Globus pallidus (tissue), 1 donor: ENCODE measurements around the gene LHFPL3.

Experiments
- DNase-seq: peaks from one replicate; pipeline ENCODE4 v3.0.0-alpha.2; 2015; ENCODE audit warnings: low spot score

Gene LHFPL3

DNA sequence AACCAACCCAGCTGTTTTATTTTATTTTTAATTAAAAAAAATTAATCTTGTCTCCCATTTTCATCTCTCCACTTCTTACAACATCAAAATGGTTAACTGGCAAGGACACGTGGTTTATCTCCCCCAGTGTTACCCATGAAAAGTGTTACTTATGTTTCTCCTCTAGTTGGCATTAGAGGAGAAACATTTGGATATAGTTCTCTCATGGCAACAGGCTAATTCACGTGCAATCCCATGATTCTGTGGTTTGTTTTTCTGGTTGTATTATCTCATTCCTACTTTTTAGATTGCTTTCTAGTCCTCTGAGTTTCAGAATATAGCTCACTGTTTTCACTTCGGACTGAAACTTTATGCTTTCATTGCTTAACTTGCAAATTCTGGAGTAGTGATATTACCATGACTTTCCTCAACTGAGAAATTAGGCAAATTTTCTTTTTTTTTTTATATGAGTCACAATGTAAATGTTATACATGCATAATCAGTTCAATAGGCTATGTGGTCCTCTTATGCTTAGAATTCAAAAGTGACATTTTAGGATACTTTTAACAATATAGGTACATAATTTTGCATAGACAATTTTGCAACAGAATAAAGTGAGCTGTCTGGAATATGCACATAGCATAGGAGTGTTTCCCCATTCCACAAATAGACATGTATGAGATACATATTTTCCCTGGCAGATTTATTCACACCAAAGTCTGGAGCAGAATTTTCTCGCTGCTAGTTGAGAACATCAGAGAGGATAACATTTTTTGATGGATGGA, 43.0 kb downstream of the LHFPL3 start:
- no peak for DNase-seq

DNA sequence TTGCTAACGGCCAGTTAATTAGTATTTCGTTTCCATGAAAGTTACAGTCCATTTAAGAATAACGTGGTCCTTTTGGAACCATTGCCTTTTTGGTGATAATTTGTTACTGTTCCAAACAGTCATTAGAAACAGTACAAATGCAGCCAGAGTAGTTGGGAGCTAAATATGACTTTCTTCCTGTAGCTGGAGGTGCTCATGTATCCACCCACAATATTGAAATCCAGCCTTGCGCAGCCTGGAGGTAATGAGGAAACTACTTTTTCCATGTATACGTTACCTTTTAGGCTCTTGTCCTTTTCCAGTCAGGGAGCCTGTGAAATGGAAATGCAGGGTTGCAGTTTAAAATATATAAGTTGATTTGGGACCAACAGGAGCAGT, 43.6 kb downstream of the LHFPL3 start:
- DNase-seq, result no peak

GRCh38 chr7:104382616-104383015, 54.2 kb downstream of the LHFPL3 start:
- DNase-seq, result no peak

DNA sequence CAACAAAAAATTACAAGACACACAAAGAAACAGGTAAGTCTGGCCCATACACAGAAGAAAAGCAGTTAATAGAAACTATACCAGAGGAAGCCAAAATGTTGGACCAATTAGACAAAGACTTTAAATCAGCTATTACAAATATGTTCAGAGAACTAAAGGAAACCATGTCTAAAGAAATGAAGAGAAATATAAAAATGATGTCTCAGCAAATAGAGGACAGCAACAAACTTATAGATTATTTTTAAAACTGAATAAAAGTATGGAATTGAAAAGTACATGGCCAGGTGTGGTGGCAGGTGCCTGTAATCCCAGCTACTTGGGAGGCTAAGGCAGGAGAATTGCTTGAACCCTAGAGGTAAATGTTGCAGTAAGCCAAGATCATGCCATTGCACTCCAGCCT, 58.5 kb downstream of the LHFPL3 start:
- DNase-seq, result no peak

DNA sequence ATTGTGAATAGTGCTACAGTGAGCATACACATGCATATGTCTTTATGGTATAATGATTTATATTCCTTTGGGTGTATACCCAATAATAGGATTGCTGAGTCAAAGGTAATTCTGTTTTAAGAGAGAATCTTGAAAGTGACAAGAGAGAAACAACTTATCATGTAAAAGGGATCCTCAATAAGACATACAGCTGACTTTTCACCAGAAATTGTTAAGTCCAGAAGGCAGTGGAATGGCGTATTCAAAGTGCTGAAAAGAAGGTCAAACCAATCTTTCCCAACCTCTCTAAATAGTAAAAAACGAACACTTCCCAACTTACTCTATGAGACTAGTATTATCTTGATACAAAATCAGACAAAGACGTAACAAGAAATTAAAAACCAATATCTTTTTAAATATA, 59.8 kb downstream of the LHFPL3 start:
- no peak for DNase-seq

- no peak for DNase-seq
Observed at GRCh38 chr7:104395162-104395561, 66.8 kb downstream of the LHFPL3 start.

DNA sequence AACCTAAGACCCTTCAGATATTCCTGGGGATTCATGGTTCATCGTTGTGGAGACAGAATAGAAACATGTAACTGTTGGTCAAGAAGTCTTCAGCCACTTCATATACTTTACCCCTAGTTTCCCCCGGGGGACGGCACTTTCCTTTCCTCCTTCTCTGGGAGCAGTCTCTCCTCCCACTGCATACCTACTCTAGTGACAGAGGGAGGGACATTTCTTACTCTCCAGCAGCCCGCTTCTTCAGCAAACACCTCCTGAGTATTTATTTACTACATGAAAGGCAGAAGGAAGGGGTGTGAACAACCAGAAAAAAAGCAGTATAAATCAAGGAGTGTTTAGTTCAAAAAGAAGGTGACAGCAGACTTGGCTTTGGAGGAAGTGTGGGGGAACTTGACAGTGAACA, 69.0 kb downstream of the LHFPL3 start:
- no peak for DNase-seq

GRCh38 chr7:104408371-104408770, 80.0 kb downstream of the LHFPL3 start:
- DNase-seq, result no peak

DNA sequence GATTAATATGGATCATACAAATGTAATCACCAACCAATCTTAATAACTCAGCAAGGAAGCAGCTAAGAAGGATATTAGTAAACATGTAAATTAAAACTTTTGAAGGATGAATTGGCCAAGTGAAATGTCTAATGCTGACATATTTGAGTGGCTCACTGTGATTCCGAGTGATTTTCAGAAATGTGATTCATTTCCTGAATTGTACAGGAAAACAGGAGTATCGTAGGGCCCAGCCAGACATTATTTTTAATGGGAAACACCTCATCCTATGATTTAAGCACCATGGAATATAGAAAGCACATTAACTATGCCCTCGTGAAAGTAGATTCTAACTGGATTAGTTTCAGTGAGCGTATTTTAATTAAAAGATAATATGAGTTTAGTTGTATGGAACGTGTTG, 82.3 kb downstream of the LHFPL3 start:
- no peak for DNase-seq

- no peak for DNase-seq
Observed at GRCh38 chr7:104412911-104413310, 84.5 kb downstream of the LHFPL3 start.

GRCh38 chr7:104414216-104414615, 85.8 kb downstream of the LHFPL3 start:
- DNase-seq, result no peak

DNA sequence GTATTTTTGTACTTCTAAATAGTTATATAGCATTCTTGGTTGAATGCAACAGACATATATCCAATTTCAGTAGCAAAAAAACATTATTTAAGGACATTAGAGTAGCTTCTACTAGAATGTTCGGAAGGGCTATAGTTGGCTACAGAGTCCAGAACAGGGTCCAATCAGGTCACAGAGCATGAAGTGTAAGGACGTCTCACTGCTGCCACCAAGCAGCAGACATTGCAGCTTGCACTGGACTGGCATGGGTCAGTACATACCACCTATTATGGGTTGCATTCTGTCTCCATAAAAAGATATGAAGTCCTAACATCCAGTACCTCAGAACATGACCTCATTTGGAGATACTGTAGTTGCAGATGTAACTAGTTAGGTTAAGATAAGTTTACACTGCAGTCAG, 87.3 kb downstream of the LHFPL3 start:
- DNase-seq, result peak; percentile 35

- DNase-seq, result no peak
Observed at GRCh38 chr7:104416866-104417393, 88.5 kb downstream of the LHFPL3 start.

DNA sequence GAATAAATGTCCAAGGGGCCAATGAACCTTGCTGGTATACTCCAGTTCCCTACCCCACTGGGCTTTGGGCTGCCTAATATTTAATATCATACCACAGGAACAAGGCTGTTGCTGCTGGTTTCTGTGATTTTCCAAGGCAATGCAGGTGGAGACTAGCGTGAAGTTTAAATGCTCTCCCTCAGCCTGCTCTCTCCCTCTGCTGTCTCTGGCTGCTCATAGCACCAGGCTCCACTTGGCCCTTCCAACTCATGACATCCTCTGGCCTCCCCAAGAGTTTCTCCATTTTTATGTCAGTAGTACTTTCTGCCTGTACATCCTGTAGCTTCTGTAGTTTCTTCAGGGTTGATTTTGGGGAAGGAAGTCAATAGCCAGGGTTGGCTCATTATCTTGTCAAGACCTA, 103.5 kb downstream of the LHFPL3 start:
- DNase-seq, result no peak

DNA sequence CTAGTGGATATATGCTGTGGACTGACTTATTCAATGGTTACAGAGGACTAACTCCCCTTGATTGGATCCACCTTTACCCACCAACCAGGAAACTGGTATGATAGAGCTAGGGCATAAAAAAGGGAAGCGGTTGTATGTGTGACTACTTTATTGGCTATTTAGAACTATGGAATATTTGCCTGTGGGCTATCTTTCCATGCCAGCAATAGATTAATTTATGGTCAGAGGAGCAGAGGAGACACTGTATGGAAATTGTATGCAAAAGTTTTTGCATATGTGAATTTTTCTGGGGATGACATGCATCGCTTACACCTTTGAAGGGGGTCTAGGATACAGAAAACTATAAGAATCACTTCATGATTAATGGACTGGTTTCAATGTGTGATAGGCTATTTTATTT, 105.7 kb downstream of the LHFPL3 start:
- no peak for DNase-seq

DNA sequence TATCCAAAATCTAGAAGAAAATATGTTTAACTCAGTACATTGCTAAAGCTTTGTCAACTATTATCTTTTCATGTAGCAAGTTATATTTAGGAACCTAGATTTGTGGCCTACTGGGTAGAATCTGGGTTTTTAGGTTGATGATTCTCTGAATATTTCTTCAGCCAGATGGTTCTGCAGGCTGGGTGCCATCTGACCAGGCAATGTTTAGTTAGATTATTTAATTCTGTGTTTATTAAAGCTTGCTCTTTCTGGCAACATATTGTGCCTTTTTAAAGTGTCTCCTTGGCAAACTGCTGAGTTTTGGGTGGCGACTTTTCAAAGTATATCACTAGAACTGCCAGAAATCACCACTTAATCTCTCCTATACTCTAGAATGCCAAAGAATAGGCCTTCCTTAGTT, 114.1 kb downstream of the LHFPL3 start:
- DNase-seq, result no peak

DNA sequence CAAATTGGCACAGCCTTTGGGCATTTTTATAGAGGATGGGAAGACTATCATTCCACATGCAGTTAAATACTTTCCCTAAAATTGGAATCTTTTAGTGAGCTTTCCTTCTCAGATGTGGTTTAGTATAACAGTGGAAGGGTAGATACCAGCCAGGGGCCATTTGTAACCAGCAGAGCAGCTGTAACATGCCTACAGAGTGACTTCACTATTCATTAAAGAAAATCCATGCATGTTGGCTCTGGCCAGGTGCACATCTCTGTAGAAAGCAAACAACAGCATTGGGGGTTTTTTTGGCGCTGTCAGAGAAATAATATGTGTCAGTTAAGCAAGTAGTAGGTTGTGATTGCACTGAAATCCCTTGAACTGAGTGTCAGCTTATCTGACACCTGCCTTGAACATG, 115.6 kb downstream of the LHFPL3 start:
- DNase-seq, result no peak

GRCh38 chr7:104445393-104445792, 117.0 kb downstream of the LHFPL3 start:
- no peak for DNase-seq

DNA sequence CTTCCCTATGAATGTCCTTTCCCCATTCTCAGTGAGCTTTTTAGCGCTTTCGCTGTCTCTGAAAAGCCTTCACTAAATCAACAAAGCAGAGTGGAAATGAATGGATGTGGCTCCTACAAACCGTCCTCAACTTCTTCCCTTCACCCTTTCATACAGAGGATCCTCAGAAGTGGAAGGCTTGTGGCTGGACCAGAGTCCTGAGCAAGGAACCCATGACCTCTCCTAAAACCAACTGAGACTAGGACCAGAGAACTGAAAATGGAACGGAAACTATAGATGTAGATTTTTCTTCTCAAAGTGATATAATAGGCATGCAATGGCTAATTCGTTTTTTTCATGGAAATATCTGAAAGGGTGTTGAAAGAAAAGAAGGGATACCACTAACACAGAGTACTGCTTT, 122.5 kb downstream of the LHFPL3 start:
- DNase-seq, result no peak

DNA sequence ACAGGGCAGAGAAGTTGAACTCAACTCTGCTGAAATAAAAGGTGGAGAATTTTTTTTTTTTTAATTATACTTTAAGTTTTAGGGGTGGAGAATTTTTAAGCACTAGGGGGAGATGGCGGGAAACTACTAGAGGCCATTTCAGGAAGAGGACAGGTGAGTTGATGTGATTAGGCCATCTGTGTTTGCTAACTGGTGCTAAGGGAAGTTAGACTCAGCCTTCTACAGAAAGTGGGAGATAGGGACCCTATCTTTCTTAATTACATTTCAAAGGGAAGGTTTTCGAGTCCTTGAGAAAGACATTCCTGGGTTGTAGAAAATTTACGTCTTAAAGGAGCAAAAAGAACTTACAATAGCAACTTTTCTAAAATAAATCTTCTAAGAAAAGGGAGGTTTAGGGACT, 124.8 kb downstream of the LHFPL3 start:
- DNase-seq, result no peak

GRCh38 chr7:104458875-104459274, 130.5 kb downstream of the LHFPL3 start:
- DNase-seq, result no peak

GRCh38 chr7:104469166-104469820, 140.9 kb downstream of the LHFPL3 start:
- peak; percentile 1 for DNase-seq

GRCh38 chr7:104480529-104480928, 152.1 kb downstream of the LHFPL3 start:
- no peak for DNase-seq
